NOMO-1 treated with dmso at 0.1 percent for 144 hours (cell line): Measurements from ENCODE around the gene CA10.

Experiments used
- DNase-seq: peaks from one replicate; lab custom pipeline; 2025; ENCODE audit not compliant: unreplicated experiment; lab: John Stamatoyannopoulos, UW

Gene CA10

GRCh38 chr17:51692917-51693316 is 465.6 kb downstream of the CA10 start:
- DNase-seq: no peak

- DNase-seq: no peak
These were observed 470.6 kb downstream of the CA10 start for GRCh38 chr17:51687887-51688286.

- no peak for DNase-seq
These were observed 473.1 kb downstream of the CA10 start for GRCh38 chr17:51685287-51685909.

- no peak for DNase-seq
These were observed 474.3 kb downstream of the CA10 start for GRCh38 chr17:51684214-51684613.

GRCh38 chr17:51683291-51683690 is 475.2 kb downstream of the CA10 start:
- no peak for DNase-seq

GRCh38 chr17:51682115-51682514 is 476.4 kb downstream of the CA10 start:
- DNase-seq: no peak

GRCh38 chr17:51677875-51678274 is 480.6 kb downstream of the CA10 start:
- DNase-seq: no peak

GRCh38 chr17:51676691-51677487 is 481.6 kb downstream of the CA10 start:
- no peak for DNase-seq

- no peak for DNase-seq
These were observed 483.8 kb downstream of the CA10 start for GRCh38 chr17:51674579-51675255.

- DNase-seq: no peak
These were observed 485.4 kb downstream of the CA10 start for GRCh38 chr17:51673070-51673469.

GRCh38 chr17:51672065-51672464 is 486.4 kb downstream of the CA10 start:
- DNase-seq: no peak

- DNase-seq: no peak
These were observed 487.6 kb downstream of the CA10 start for GRCh38 chr17:51670899-51671298.

GRCh38 chr17:51668963-51669246 is 489.6 kb downstream of the CA10 start:
- no peak for DNase-seq

- DNase-seq: no peak
These were observed 490.2 kb downstream of the CA10 start for GRCh38 chr17:51668155-51668962.

GRCh38 chr17:51667706-51668083 is 490.8 kb downstream of the CA10 start:
- DNase-seq: no peak

GRCh38 chr17:51666971-51667705 is 491.4 kb downstream of the CA10 start:
- no peak for DNase-seq

- no peak for DNase-seq
These were observed 496.1 kb downstream of the CA10 start for GRCh38 chr17:51662204-51663056.

GRCh38 chr17:51661403-51661802 is 497.1 kb downstream of the CA10 start:
- no peak for DNase-seq

GRCh38 chr17:51660266-51660665 is 498.2 kb downstream of the CA10 start:
- DNase-seq: no peak

GRCh38 chr17:51657224-51657623 is 501.3 kb downstream of the CA10 start:
- no peak for DNase-seq
